C4-2B (cell line): ENCODE results near the gene LHFPL6.

ENCODE experiments used
- CTCF ChIP-seq: fragments of 450-650 bp; conservative IDR thresholded peaks from 2 replicates; pipeline ENCODE4 v1.5.1; 2017; ENCODE audit warnings: mild to moderate bottlenecking
- ZFX ChIP-seq: fragments of 450-650 bp; IDR thresholded peaks from 2 replicates; pipeline ENCODE4 v1.6.1; 2017

GRCh38 chr13:39563470-39563735 lies 39.6 kb downstream of the LHFPL6 start:
- no peak for TF ChIP-seq CTCF
- no peak for TF ChIP-seq ZFX
